GM19468 (cell line): Measurements from ENCODE around the gene TSEN2.

Experiments
- ATAC-seq: cut with Tn5 transposase; IDR thresholded peaks from one replicate; pipeline ENCODE4 v1.9.1; 2021; ENCODE audit warnings: mild to moderate bottlenecking, moderate library complexity, moderate number of reproducible peaks; ENCODE audit not compliant: unreplicated experiment; ENCODE audit errors: extremely low read depth

TSEN2 gene

GRCh38 chr3:12578742-12579141 is 94.5 kb downstream of the TSEN2 start:
- ATAC-seq: no peak

- ATAC-seq: no peak
Observed at GRCh38 chr3:12579456-12579855, 95.2 kb downstream of the TSEN2 start.

GRCh38 chr3:12579905-12580304 is 95.6 kb downstream of the TSEN2 start:
- no peak for ATAC-seq

GRCh38 chr3:12582730-12583129 is 98.5 kb downstream of the TSEN2 start:
- no peak for ATAC-seq
